Tibial nerve (tissue), 4 donors: ENCODE measurements around the gene VGLL4. TPM values are rescaled to one million over a fixed set of nuclear protein-coding genes. Genes with fewer than 3 reads are reported as not detected.

ENCODE experiments used
- DNase-seq, 2 donors: peaks; one replicate each; pipeline ENCODE4 v3.0.0-alpha.2; 2019; ENCODE audit warnings: low spot score in 2 of 2
- H3K27ac ChIP-seq, 4 donors: fragments of 200-600 bp; sonication (generic) in 3 of 4; one replicate each; pipeline ENCODE4 v1.5.1; 2017 to 2019; ENCODE audit warnings: mild to moderate bottlenecking in 1 of 4
- H3K27me3 ChIP-seq, 2 donors: fragments of 200-600 bp; sonication (generic) in 1 of 2; one replicate each; pipeline versions ENCODE4 v1.5.1 to v1.6.0; 2017 to 2019
- H3K36me3 ChIP-seq, 3 donors: fragments of 200-600 bp; sonication (generic); one replicate each; pipeline ENCODE4 v1.5.1; 2018 to 2019
- H3K4me1 ChIP-seq, 4 donors: fragments of 200-600 bp; sonication (generic) in 3 of 4; one replicate each; pipeline ENCODE4 v1.5.1; 2017 to 2019
- H3K4me3 ChIP-seq, 4 donors: fragments of 200-600 bp; sonication (generic) in 3 of 4; one replicate each; pipeline ENCODE4 v1.5.1; 2017 to 2019; ENCODE audit warnings: mild to moderate bottlenecking in 1 of 4, moderate library complexity in 1 of 4
- H3K9me3 ChIP-seq, 4 donors: fragments of 200-600 bp; sonication (generic) in 3 of 4; one replicate each; pipeline ENCODE4 v1.5.1; 2017 to 2019
- CTCF ChIP-seq, 5 experiments: fragments of 200-600 bp in 3 of 5; fragments of 450-650 bp in 2 of 5; sonication (generic) in 3 of 5; IDR thresholded peaks; one replicate each; pipeline ENCODE4 v1.5.1; 2016 to 2019; ENCODE audit warnings: antibody characterized with exemption in 5 of 5, mild to moderate bottlenecking in 3 of 5, moderate library complexity in 2 of 5
- EP300 ChIP-seq, 2 donors: sonication (generic); formaldehyde crosslinking; IDR thresholded peaks; one replicate each; pipeline ENCODE4 v1.6.1; 2017; ENCODE audit warnings: antibody characterized with exemption in 2 of 2, mild to moderate bottlenecking in 1 of 2
- POLR2A ChIP-seq, 2 donors: fragments of 450-650 bp; IDR thresholded peaks; one replicate each; pipeline ENCODE4 v1.6.1; 2017; ENCODE audit warnings: antibody characterized with exemption in 2 of 2, mild to moderate bottlenecking in 2 of 2, moderate library complexity in 2 of 2
- WGBS, 2 donors: methylation state at CpG; one replicate each; pipeline ENCODE4 v1.1.5; 2018; 5-methylcytosine and 5-hydroxymethylcytosine counted together
- total RNA-seq, 4 donors: library from RNA; depleted of rRNA; stranded (reverse); fragments of >200 nt; gene quantifications; one replicate each; pipeline ENCODE4 v1.1.0, GENCODE V29; 2016

VGLL4 gene
- total RNA-seq, 4 donors from 2014 or later: 106 to 205 (median 110) TPM

DNA sequence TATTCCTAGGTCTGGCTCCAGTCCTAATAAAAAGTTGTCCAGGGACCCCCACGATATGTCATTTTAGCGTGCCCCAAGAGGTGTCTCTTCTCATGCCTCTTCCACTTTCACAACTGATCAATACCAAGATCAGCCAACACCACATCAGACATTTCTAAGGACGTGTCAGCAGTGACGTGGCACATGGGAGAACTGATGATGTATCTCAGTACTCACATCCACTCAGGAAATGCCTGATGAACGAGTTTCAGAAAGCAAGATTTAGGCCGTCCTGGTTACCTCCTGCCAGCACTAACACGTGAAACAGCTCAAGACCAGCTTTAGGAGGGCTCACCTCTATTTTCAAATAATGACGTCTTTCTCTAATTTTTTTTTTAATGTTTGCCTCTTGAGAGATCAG, 19.6 kb downstream of the VGLL4 start:
- no peak overlapping the region for H3K27ac ChIP-seq
- H3K4me3 ChIP-seq: no peak overlapping the region
- no peaks in the 10 kb centered on the region for H3K9me3 ChIP-seq
- TF ChIP-seq POLR2A (IDR thresholded peaks at IDR 0.05) (no peak), EP300 (IDR thresholded peaks at IDR 0.05) (no peak), CTCF (IDR thresholded peaks at IDR 0.05) (no peak)
- H3K4me1 ChIP-seq: peaks cover 0 to 86% (median 47%) of the 10 kb centered on the region in 4 donors
- no peak for DNase-seq
- no peaks in the 10 kb centered on the region for H3K36me3 ChIP-seq
- WGBS, 2 donors: 78 to 83% methylated on average over 8 of the region's 8 CpGs
- H3K27me3 ChIP-seq: no peaks in the 10 kb centered on the region

- Histone ChIP-seq H3K27ac (no peak overlapping the region), H3K27me3 (no peaks in the 10 kb centered on the region), H3K4me3 (no peak overlapping the region), H3K4me1 (peaks cover 0 to 87% (median 50%) of the 10 kb centered on the region in 4 donors), H3K9me3 (no peaks in the 10 kb centered on the region), H3K36me3 (no peaks in the 10 kb centered on the region)
- no peak for DNase-seq
- TF ChIP-seq POLR2A (IDR thresholded peaks at IDR 0.05): no peak
- no peak for TF ChIP-seq CTCF (IDR thresholded peaks at IDR 0.05)
- TF ChIP-seq EP300 (IDR thresholded peaks at IDR 0.05): no peak
- 90 to 91% methylated on average over 9 of the region's 9 CpGs for WGBS, 2 donors
These were observed 20.8 kb downstream of the VGLL4 start for GRCh38 chr3:11622586-11623550.

DNA sequence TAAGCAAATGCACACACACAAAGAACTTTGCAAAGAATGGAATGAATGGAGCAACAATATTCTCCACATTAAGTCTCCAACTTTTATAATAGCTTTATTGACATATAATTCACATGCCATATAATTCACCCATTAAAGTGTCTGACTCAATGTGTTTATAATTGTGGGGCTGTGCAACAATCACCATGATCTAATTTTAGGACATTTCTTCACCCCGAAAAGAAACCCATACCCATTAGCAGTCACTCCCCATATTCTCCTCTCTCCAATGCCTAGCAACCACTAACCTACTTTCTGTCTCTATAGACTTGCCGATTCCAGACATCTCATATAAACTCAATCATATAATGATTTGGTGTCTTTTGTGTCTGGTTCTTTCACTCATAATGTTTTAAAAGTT, 22.6 kb downstream of the VGLL4 start:
- no peak for DNase-seq
- 60 to 75% methylated on average over 2 of the region's 2 CpGs for WGBS, 2 donors
- TF ChIP-seq CTCF (IDR thresholded peaks at IDR 0.05): no peak
- TF ChIP-seq POLR2A (IDR thresholded peaks at IDR 0.05): no peak

DNA sequence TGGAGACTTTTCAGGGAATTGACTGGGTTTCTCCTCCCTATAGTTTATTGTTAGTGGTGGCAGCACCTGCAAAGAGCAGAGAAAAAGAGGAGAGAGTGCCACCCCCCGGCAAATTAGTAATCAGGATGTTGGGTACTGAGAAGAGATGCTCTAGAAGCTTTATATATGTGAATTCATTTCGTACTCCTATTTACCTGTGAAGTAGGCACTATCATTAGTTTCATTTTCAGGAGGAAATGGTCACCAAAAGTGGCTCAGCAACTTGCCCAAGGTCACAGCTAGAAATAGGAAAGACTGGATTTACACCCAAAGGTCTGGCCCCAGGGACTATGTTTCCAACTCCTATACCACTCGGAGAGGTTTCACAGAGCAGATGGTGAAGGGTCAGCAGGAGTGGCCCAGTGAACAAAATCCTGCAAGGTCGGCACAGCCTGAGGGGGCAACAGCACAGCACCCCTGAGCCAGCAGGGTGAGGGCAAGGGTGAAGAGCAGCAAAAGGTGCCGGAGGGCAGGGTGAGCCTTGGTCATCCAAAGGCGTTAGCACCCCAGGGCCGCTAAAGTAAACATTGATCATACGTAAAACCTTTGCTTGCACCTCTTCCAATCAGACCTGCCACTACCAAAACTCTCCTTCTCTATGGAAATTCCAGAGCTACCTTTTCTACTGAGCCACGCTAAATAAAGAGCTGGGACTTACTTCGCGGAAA, 23.6 kb downstream of the VGLL4 start:
- Histone ChIP-seq H3K27me3 (no peaks in the 10 kb centered on the region), H3K4me3 (no peak overlapping the region), H3K36me3 (no peaks in the 10 kb centered on the region), H3K9me3 (no peaks in the 10 kb centered on the region), H3K4me1 (peaks cover 0 to 86% (median 51%) of the 10 kb centered on the region in 4 donors), H3K27ac (no peak overlapping the region)
- no peak for TF ChIP-seq POLR2A (IDR thresholded peaks at IDR 0.05)
- no peak for TF ChIP-seq EP300 (IDR thresholded peaks at IDR 0.05)
- TF ChIP-seq CTCF (IDR thresholded peaks at IDR 0.05): no peak
- no peak for DNase-seq
- WGBS, 2 donors: 69 to 72% methylated on average over 11 of the region's 11 CpGs

More for the DNA sequence above, 22.6 kb downstream of the VGLL4 start:
- H3K9me3 ChIP-seq: no peaks in the 10 kb centered on the region
- H3K4me1 ChIP-seq: peaks cover 0 to 86% (median 52%) of the 10 kb centered on the region in 4 donors
- no peak overlapping the region for H3K27ac ChIP-seq
- H3K27me3 ChIP-seq: no peaks in the 10 kb centered on the region
- H3K4me3 ChIP-seq: no peak overlapping the region
- no peaks in the 10 kb centered on the region for H3K36me3 ChIP-seq

- Histone ChIP-seq H3K27me3 (no peaks in the 10 kb centered on the region), H3K4me1 (peaks cover 0 to 86% (median 47%) of the 10 kb centered on the region in 4 donors), H3K9me3 (no peaks in the 10 kb centered on the region), H3K27ac (peak overlapping the region in 1 of 4 donors; percentile 4), H3K4me3 (no peak overlapping the region), H3K36me3 (no peaks in the 10 kb centered on the region)
- no peak for DNase-seq
- WGBS, 2 donors: 72 to 80% methylated on average over 6 of the region's 6 CpGs
- TF ChIP-seq CTCF (IDR thresholded peaks at IDR 0.05) (no peak), POLR2A (IDR thresholded peaks at IDR 0.05) (no peak), EP300 (IDR thresholded peaks at IDR 0.05) (no peak)
These were observed 24.3 kb downstream of the VGLL4 start for GRCh38 chr3:11619461-11619860.
